Lower lobe of right lung (tissue), 2 donors: ENCODE data around the gene HTR1D. TPM values are rescaled to one million over a fixed set of nuclear protein-coding genes. Genes with fewer than 3 reads are reported as not detected.

Experiments
- ATAC-seq, 2 donors: fragments of 200-7000 bp; cut with Tn5 transposase; one replicate each; pipeline ENCODE4 v1.9.1; 2020 to 2022; ENCODE audit warnings: mild to moderate bottlenecking in 2 of 2, moderate library complexity in 2 of 2
- DNase-seq: peaks from one replicate; pipeline ENCODE4 v3.0.0-alpha.2; 2020
- H3K27ac ChIP-seq: fragments of 200-600 bp; one replicate; pipeline ENCODE4 v1.8.0; 2022
- H3K27me3 ChIP-seq: fragments of 200-600 bp; one replicate; pipeline ENCODE4 v1.8.0; 2022; ENCODE audit warnings: low read depth
- H3K36me3 ChIP-seq: fragments of 200-600 bp; one replicate; pipeline ENCODE4 v1.8.0; 2022; ENCODE audit warnings: mild to moderate bottlenecking
- H3K4me1 ChIP-seq: fragments of 200-600 bp; one replicate; pipeline ENCODE4 v1.8.0; 2022
- H3K4me3 ChIP-seq: fragments of 200-600 bp; one replicate; pipeline ENCODE4 v1.8.0; 2022; ENCODE audit warnings: mild to moderate bottlenecking
- H3K9me3 ChIP-seq: fragments of 200-600 bp; one replicate; pipeline ENCODE4 v1.8.0; 2022
- CTCF ChIP-seq: fragments of 200-600 bp; IDR thresholded peaks from one replicate; pipeline ENCODE4 v1.8.0; 2022; ENCODE audit warnings: antibody characterized with exemption, mild to moderate bottlenecking
- intact Hi-C: fragments of 100-400 bp; cut with DNase I; formaldehyde crosslinking; loops from one replicate; pipeline ENCODE4 v1.11.0; 2022
- total RNA-seq: library from RNA; stranded (reverse); fragmentation: NEBNext Ultra II Directional; extraction: Animal tissue kit (Norgen Biotek cat#: 25700); gene quantifications from one replicate; pipeline ENCODE4 v1.2.1, GENCODE V29; 2021
- donor health status: DM: no; HTN: yes; CAD: no; lungs with severe emphysema.

HTR1D gene
- total RNA-seq, 1 donor from 2014 or later, result 1.1 TPM

GRCh38 chr1:23177438-23178380 lies 39.6 kb downstream of the HTR1D start:
- TF ChIP-seq CTCF, result no peak
- DNase-seq (peak; percentile 80), ATAC-seq (peak; percentile 92 to 93)
- peak overlapping the region; percentile 61 for H3K4me3 ChIP-seq
- peak overlapping the region; percentile 84 for H3K27ac ChIP-seq
- peaks cover 24% of the 10 kb centered on the region for H3K4me1 ChIP-seq
- intact Hi-C loops, result no loop called here
- H3K27me3 ChIP-seq, result no peaks in the 10 kb centered on the region
- H3K36me3 ChIP-seq, result no peaks in the 10 kb centered on the region
- H3K9me3 ChIP-seq, result no peaks in the 10 kb centered on the region

GRCh38 chr1:23177031-23177430 lies 40.3 kb downstream of the HTR1D start:
- Histone ChIP-seq H3K27me3 (no peaks in the 10 kb centered on the region), H3K36me3 (no peaks in the 10 kb centered on the region), H3K27ac (peak overlapping the region; percentile 84), H3K9me3 (no peaks in the 10 kb centered on the region), H3K4me1 (peaks cover 24% of the 10 kb centered on the region), H3K4me3 (peak overlapping the region; percentile 61)
- intact Hi-C loops, result no loop called here
- no peak for ATAC-seq
- no peak for TF ChIP-seq CTCF
- DNase-seq, result no peak

GRCh38 chr1:23174426-23175110 lies 42.7 kb downstream of the HTR1D start:
- intact Hi-C loops, result no loop called here
- DNase-seq (no peak), ATAC-seq (no peak)
- TF ChIP-seq CTCF, result no peak
- peaks cover 40% of the 10 kb centered on the region for H3K4me1 ChIP-seq
- H3K9me3 ChIP-seq, result no peaks in the 10 kb centered on the region
- H3K27ac ChIP-seq, result no peak overlapping the region
- H3K27me3 ChIP-seq, result no peaks in the 10 kb centered on the region
- no peaks in the 10 kb centered on the region for H3K36me3 ChIP-seq
- no peak overlapping the region for H3K4me3 ChIP-seq

GRCh38 chr1:23171181-23171755 lies 46.0 kb downstream of the HTR1D start:
- Histone ChIP-seq H3K36me3 (no peaks in the 10 kb centered on the region), H3K27ac (no peak overlapping the region), H3K9me3 (no peaks in the 10 kb centered on the region), H3K4me3 (no peak overlapping the region), H3K27me3 (no peaks in the 10 kb centered on the region), H3K4me1 (peaks cover 35% of the 10 kb centered on the region)
- TF ChIP-seq CTCF, result no peak
- ATAC-seq (no peak), DNase-seq (no peak)
- intact Hi-C loops, result no loop called here

- intact Hi-C loops, result no loop called here
- Histone ChIP-seq H3K4me1 (peaks cover 48% of the 10 kb centered on the region), H3K27ac (peak overlapping the region; percentile 91), H3K27me3 (no peaks in the 10 kb centered on the region), H3K4me3 (peak overlapping the region; percentile 75), H3K9me3 (no peaks in the 10 kb centered on the region), H3K36me3 (no peaks in the 10 kb centered on the region)
- TF ChIP-seq CTCF, result no peak
- ATAC-seq (peak; percentile 76 to 88), DNase-seq (peak; percentile 81)
Observed at GRCh38 chr1:23169727-23170335, 47.5 kb downstream of the HTR1D start.
